Hematopoietic multipotent progenitor cell treated with erythropoietin and hydrocortisone succinate and interleukin-3 and kit ligand, for 6 days (in vitro differentiated cells): ENCODE results near the gene SHROOM3.

Experiments used
- DNase-seq: peaks from one replicate; pipeline ENCODE4 v3.0.0-alpha.2; 2015

SHROOM3 gene

DNA sequence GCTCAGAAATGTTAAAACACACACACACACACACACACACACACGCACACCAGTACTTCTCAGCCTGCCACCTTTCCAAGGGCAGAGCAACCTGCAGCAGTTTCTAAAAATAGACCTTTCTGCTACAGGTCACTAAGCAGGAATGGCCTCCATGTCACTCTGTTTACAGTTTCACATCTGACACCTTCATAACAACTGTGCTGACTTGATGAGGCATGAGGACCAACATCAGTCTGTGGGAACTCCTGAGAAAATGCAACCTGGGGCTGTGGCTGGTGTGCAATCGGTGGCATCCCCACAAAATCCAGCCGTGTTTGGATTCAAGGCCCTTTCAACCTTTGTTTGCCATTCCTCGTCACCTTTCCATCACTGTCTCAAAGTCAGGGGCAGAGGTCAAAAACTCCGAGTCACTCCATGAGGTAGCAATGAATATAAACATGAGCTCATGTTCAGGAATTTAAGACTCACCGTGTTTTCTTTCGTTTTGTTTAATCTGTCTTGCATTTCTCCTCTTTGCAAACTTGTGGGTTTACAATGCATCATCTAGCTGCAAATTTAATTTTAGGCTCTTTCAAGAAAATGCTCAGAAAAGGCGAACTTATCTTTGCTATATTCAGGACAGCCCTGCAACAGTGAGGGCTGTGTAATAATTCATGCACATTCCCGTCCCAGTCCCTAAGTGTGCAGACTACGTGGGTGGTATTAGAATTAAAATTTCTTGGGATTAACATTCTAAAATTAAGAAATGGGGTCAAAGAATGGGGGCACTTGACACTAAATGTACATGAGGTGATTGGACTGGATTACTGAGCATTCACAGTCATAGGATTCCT lies 135.3 kb downstream of the SHROOM3 start:
- DNase-seq, result no peak

DNA sequence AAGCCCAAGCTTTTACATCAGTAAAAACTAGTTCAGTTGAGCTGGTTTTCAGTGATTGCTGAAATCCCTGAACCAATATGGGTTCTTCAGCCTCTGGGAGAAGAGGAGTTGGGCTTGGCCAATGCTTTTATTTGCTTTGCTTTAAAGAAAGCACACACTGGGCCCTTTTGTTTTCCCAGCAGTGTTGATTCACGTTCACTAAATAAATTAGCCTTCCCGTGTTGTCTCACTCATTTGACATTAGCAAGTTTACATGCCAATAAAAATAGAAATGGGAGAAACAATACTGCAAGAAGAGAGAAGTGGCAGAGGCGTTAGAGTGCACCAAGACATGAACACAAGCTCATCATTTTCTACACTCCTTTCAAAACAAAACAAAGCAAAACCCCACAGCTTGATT lies 136.2 kb downstream of the SHROOM3 start:
- DNase-seq, result no peak

DNA sequence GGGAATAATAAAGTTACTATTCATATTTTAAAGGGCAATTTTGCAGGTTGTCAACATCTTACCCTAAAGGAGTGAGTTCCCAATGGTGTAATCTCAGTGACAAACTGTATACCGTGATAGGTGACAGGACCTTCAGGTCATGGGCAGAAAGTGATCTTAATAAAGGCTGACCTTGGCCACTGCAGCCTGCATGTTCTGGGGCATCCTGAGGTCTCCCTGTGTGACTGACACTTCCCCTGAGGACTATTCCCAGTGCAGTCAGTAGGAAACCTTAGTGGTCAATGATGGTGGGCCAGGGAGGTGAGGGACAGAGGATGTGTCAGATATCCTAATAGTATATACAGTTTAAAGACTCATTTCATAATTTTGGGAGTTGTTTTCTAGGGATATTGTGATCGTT lies 137.2 kb downstream of the SHROOM3 start:
- DNase-seq, result no peak

DNA sequence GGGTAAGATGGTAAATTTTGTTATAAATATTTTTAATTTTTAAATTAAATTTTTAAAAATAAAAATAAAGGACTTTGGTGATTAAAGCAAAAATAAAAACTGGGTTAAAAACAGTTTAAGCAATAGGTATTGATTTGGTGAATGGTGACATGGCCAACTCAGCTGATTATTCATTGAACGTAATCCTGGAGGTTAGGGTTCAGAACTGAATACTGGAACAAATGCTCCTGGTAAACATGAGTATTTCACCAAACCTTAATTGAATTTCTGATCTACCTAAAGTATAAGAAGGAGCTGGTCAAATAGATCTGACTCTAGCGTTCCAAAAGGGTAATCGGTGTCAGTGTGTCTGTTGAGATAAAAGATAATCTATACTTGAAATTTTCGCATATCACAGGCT lies 141.8 kb downstream of the SHROOM3 start:
- DNase-seq, result no peak

DNA sequence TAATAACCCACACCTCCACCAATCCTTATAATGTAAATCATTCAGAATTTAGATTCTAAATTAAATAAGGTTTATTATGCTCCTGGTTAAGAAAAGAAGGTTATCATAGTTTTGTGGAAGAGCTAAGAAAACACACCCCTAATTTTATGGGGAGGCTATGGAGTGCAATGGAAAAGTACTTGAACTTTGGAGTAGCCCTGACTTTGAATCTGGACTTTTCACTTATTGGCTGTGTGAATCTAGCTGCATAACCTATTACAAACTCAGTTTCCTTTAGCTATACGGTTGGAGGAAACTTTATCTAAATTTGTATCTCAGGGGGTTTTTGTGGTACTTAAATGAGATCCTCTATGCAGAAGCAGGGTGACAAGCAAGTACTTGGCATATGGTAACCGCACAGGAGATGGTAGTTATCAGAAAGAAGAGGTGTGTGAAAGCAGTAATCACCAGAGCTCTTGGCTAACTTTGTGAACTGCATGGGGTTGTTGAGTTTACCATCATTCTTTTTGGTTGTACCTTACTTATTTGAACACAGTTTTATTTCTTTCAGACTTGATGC lies 143.1 kb downstream of the SHROOM3 start:
- DNase-seq, result no peak

DNA sequence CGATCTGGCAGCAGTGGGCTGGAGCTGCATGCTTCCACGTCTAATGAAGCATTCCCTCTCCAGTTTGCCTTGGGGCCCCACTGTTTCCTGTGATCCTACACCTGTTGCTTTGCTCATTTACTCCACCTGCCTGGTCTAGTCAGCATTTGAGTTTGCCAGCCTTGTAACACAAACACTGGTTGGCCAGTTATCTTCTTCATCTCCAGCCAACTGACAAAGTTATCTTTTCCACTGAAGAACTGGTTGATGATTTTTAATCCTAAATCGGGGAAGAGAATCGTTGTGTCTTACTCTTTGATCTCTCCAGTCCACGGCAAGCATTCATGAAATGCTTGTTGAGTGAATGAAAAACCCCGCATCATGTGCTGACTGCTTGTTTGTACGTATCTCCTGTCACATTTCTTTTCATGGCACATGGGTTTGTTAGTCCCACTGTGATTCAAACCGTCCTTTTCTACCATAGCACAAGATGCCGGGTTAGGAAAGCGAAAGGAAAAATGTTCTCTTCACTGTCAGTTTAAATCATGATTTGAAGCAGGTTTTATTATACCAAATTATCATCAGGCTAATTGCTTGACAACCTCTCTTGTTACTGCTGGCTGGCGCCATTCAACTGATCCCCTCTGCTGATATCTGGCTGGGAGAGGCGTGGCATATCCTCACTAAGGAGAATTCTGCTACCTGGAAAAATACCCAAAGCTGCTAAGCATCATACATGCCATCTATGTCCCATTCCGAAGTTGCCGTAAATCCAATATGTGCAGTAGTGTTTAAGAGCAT lies 144.8 kb downstream of the SHROOM3 start:
- DNase-seq, result no peak

DNA sequence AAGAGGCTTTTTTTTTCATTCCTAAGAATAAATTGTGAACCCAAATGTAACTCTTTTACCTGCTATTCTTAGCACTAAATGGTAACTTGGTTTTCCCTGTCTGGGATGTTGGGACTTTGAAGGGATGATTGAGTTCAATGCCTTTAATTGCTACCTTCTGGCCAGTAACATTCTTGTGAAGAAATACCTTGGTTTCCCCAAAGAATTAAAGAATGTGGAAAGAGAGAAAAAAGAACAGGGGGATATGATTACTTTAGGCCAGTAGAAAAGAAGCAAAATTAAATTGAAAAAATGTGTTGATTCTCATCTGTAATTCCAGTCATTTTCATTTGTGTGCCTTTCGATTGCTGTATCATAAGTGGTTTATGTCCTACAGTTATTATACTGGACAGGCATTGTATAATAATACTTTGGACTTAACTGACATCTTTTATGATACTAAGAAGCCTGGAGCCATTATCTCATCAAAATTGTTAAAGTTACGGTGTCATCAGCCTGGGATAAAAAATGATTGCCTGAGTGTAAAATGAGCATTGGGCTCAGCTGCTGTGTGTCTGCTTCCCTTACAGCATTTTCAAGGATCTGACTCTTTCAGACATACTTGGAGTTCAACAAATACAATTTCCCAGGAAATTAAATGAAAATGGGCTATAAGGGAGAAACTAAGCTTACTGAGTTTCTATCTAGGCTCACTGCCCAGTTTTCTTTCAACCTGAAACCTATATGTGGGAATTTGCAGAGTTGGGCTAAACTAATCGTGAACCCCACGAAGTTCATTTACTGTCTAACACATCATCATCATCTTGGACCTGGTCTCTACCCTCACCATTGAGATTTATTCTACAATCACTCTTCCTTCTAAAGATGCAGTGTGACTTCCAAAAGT lies 146.3 kb downstream of the SHROOM3 start:
- no peak for DNase-seq

DNA sequence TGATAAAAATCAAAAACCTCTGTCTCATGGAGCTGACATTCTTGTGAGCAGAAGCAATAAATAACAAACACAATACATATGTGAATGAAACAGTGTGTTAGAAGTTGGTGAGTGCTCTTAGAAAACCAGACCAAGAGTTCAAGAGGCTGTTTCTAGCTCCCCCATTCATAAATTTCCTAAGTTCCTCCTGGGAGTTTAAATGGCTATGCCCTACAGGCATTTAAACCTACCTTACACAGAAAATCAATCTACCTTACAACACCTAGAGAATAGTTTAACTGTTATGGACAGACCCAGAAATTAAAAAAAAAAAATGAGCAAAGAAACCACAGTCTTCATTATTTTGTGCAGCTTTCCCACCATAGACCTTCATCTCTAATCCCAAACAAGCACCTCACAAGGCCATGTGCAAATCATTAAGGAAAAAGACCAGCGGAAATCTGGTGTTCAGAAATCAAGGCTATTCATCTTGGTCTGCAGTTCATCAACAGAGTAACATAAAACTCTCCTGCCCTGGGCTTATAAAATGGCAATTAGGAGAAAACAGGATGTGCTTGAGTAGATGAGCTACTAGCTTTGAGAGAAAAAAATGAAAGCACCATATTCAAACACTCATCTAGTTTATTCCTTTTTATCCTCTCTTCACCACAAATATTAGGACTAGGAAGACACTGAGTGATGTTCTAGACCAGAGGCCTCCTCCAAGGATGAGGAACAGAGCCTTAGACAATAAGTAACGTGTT lies 147.2 kb downstream of the SHROOM3 start:
- no peak for DNase-seq

DNA sequence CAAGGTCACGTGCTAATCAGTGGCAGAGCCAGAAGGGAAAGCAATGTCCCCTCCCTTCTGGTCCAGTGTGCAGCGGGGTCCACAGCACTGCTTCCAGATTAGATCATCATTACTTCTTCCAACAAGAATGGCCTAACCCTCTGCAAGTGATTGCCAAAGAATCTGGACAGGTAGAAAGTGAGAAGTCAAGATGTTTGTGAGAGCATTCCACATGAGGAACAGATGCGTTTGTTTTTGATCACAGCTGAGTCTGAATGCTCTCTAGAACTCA lies 147.7 kb downstream of the SHROOM3 start:
- DNase-seq, result no peak

DNA sequence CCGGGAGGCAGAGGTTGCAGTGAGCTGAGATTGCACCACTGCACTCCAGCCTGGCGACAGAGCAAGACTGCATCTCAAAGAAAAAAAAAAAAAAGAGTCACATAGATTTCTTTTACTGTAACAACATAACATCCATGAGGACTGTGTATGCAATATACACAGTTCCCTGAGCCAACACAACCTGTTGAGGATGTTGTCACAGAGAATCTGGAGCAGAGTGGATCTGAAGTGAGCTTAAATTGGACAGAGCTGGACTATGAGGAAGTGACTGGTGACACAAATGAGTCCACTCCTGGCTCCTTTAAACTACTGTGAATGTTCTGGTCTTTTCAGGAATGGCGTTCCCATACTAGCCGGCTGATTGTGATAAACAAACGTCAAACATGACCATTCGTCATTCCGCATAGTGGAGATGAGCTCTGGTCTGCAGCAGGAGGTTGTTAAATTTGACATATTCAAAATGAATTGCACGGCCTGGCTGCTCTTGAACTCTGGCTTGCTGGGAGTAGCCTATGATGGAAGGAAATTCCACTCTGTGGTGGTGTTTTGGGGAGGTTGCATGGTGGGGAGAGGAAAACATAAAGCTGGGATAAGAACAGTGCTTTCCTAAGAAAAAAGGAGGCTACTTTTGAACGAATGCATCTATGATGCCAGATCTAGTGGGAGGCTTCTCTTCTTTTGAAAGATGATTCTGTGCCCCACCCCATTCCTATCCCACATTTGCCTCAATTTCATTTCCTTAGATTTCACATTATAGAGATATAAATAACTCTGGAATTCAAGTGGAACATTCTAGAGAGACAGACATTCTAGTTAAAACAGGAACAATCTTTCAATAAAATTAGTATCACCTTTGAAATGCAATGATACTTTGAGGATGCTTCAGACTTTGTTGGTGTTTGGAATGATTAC lies 149.5 kb downstream of the SHROOM3 start:
- no peak for DNase-seq

DNA sequence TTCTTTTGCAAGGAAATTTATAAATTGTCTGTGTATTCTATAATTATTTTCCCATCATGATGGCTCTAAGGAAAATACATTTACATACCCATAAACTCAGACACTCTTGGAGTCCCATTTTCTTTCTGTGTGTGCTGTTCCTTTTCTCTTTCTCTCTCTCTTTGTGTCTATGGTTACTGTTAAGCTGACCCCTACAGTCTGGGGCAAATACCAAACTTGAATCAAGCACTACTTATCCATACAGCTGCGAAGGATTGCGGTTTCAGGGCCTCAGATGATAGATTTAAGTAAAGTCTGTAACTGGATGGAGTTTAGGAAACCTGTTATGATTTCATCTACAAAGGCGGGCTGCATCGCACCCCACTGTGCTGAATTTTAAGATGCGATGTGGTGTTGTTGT lies 150.2 kb downstream of the SHROOM3 start:
- no peak for DNase-seq

DNA sequence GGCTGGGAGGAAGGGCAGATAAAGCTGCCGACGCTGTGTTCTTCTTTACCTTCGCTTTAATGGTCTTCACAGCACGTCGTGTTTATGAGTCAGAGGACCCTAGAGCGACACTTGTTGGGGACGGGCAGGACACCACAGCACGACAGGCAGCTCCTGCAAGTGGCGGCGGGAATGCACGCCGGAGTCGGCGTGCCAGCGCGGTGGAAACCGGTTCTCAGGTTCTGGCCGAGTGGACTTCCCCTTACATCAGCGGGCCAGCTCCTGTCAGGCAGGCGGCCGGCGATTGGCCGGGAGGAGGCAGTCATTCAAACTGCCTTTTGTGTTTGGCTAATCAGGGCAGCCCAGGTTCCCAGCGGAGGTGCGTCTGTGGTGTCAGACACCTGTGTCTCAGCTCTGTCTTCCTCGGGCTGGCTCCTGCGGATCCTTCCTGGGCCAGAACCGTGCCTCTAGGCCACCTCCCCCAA lies 150.9 kb downstream of the SHROOM3 start:
- DNase-seq, result peak; percentile 20

DNA sequence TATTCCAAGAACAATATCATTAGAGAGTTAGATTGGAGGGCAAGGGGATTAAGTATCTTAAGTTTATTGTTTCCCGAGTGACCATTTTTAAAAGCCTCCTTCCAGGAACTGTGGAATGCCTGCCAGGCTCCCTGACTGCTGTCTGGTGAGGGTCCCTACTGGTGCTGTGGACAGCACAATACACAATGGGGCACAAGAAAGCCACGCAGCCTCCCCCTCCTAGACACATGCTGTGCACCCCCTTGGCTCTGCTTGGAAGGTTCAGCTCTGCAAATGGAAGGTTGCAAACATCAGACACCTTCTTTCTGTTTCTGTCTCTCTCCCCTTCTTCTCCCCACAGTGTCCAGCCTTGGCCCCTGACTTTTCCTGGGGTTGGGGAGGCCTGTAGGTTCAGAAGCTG lies 153.2 kb downstream of the SHROOM3 start:
- DNase-seq, result no peak

DNA sequence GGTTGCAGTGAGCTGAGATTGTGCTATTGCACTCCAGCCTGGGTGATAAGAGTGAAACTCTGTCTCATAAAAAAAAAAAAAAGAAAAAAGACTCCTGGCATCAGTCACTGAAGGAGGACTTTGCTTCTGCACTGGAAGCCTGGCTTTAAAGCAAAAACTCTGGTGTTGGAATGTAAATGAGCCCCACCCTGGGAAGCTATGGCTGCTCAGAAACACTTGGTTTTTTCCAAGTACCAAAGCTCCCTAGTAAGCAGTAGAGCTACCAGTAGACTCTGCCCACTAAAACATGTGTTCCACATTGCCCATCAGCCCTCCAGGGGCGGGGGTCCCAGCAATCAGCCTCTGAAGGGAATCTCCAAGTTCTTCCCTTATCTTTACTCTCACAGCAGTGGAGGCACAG lies 154.4 kb downstream of the SHROOM3 start:
- no peak for DNase-seq

DNA sequence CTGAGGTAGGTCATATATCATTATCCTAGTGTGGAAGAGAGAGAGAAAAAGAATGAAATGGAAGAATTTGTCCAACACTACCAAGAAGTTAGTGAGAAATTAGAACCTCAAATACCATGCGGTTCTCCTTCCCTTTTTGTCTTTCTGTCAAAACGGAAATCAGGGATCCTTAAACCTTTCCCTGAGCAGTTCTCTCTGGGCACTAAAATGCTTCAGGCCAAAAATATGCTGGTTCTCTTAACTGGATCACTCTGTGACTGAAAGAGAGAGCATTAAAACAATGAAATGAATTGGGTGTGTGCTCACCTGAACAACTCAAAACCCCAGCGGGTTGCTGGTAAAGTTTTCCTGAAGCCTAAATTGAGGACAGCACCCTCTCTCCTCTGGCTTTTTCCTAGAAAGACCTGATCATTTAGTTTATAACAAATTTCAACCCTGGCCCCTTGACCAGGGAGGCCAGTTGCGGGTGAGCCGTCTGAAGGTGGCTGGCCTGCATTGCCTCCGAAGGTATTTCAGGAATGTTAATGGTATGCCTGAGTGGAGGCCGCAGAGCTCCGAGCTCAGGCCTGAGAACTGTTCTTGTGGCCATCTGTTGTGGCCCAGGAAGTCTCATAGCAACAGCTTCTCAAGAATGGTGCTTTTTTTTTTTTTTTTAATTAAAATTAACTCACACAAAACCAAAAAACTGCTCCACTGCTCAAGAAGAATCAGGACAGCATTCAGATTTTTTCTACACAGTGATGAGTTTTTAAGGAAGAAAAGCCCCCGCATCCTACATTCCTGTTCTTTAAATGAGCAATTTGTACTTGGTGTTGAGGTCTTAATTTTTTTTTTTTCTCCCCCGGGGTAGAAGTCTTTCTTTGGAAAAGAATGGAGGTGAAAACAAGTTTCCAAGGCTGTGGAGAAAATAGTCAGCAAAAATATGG lies 155.1 kb downstream of the SHROOM3 start:
- DNase-seq, result no peak

DNA sequence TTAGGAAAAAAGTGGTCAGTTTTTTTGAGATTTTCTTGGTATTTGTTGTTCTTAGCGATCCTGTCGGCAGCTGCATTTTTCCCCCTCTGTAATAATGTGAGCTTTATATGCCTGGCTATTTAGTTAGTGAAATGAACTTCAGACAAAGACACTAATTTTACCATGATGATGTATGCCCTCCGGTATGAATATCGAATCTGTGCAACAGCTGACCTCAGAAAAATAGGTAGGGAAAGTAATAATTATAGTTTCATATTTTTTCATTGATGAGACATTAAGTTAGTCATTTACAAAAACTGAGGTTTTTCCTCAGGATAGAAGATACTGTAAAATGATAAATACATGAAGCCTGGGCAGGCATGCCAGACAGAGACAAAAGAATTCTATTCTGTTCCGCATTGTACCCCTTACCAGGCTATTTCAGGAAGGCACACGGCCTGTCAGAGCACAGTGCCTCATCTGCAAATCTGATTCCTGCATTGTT lies 155.8 kb downstream of the SHROOM3 start:
- DNase-seq, result no peak

DNA sequence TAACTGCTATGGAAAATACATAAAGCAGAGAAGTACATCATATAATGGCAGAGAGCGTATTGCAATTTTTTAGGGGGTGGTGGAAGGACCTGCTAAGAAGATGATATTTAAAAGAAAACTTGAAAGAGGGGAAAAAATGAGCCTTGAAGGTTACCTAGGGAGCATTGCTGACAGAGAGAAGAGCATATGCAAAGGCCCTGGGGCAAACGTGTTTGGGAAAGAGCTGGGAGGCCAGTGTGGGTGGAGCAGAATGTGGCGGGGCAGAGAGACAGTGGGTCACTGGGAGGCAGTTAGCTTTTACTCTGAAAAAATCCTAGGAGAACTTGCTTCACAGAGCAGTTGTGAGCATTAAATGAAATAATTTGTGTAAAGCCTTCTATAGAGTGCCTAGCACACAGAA lies 157.0 kb downstream of the SHROOM3 start:
- no peak for DNase-seq

DNA sequence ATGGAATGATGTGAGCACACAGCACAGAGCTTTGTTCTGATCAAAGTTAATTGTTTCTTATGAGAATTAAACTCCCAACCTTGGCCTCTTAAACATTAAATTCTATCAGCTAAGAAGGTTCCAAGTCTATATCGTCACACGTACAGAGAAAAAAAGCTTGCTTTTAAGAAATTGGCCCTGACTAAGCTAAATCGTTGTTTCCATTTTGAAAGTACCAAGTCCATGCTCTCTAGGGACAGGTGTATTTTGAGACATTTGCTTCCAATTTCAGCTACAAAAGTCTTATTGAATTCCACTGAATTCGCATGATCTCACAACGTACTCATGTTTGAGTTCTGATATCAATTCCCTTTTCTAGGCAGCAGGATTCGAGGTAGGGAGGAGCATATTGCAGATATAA lies 157.4 kb downstream of the SHROOM3 start:
- no peak for DNase-seq

DNA sequence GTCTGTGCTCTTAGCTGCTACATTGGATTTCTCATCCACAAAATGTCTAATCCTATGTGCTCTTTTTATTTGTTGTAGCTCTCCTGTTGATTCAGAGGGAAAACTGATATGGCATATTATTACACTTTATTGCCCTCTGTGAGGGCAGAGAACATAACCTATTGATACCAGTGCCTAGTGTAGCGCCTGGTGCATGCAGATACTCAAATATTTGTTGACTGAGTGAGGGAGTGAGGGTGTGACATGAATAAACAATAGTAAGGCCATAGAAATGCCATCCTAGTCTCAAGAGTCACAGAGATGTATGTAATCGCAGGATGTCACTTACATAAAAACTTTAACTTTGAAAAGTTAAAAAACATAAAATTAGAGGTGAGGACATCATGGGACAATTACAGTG lies 159.1 kb downstream of the SHROOM3 start:
- no peak for DNase-seq

DNA sequence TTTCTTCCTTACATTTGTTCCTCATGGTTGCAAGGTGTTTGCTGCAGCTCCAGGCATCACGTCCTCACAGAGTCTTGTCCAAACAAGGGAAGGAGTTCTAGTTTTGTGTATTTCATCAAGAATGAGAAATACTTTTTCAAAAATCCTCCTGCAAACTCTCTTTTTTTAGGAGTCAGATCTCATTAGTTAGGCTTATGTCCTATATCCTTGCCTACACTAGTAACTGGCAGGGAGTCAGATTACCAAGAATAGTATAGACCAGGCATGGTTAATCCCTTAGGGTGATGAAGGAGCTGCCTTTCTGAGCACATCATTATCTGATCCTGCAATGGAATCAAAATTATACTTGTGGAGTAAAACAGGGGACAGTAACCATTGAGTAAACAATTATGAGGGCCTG lies 160.4 kb downstream of the SHROOM3 start:
- DNase-seq, result no peak
